HG03460 (cell line): Measurements from ENCODE around the gene RHBDD1.
A peak's percentile ranks its signal among the peaks of the same experiment; 100 is the strongest.
"Not testable (repeated sequence)": the region's sequence is repeated elsewhere in the genome, so short reads cannot be mapped to it uniquely, and the experiment has no call there.

ENCODE experiments used
- ATAC-seq: cut with Tn5 transposase; IDR thresholded peaks from one replicate; pipeline ENCODE4 v1.9.1; 2021; ENCODE audit not compliant: unreplicated experiment

Gene RHBDD1

GRCh38 chr2:226839951-226840350 lies 4.1 kb downstream of the RHBDD1 start:
- ATAC-seq: no peak

- ATAC-seq: not testable (repeated sequence)
Observed at GRCh38 chr2:226843001-226843400, 7.1 kb downstream of the RHBDD1 start.

DNA sequence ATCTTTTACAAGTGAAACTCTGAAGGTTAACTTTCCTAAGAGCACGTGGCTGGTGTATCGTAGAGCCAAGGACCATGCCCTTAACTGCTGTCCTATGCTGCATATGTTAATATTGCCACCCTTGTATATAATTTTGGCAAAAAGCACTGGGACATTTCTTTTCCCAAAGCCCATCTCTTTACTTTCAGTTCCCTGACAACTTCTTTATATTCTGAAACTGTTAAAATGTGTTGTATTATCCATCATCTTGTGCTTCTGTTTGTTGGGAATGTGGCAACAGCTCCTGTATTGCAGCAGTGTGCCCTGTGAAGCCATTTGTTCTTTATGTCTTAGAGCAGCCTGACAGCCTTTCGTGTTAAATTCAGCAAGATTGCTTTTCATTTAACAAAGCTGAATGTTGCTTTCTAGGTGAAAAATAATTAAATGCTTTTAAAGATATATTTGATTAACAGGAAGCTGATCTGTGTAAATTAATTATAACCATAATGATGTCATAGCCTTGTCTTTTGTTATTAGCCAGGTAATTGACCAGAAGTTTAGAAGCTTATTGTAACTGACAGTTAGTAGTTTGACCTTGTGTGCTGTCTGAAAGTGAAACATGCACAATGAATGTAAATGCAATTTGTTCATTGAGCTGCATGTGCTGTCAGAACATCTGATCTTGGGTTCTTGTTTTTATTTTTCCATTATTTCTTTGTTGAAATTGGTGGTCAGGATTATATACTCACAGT lies 9.7 kb downstream of the RHBDD1 start:
- ATAC-seq: no peak

DNA sequence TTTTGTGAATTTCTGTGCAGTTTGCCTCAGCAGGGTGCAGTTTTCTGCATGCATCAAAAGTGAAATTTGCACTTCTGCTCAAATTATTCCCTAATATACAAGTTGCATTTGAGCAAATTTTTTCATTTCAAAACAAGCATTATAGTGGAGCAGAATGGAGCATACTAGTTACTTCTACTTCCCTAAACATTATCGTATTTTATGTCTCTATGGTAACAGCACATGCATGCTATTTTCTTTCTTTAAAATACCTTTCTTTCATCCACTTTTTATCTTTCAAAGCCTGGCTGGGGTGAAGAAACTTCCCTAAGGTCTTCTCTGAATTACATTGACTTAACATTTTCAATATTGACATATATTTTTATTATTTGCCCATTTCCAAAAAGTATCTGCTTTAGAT lies 11.2 kb downstream of the RHBDD1 start:
- ATAC-seq: no peak

DNA sequence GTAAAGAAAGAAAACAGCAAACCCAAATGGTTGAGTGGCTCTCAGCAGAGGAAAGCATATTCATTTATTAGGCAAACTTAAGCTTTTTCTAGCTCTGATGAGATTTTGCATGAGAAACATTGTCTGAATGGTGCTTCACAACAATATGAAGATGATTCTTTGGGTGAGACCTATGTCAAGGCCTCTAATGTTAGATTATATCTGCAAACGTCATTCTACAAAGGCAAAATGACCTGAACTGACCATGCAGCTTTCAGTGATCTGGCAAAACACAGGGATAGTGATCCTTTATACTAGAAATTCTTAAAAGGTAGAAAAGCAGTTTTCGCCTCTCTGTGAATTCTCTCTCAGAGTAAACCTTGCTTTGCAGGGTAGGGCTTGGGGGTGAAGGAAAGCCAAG lies 11.7 kb downstream of the RHBDD1 start:
- ATAC-seq: no peak

GRCh38 chr2:226849349-226849748 lies 13.5 kb downstream of the RHBDD1 start:
- ATAC-seq: no peak

GRCh38 chr2:226850024-226850423 lies 14.2 kb downstream of the RHBDD1 start:
- ATAC-seq: no peak

DNA sequence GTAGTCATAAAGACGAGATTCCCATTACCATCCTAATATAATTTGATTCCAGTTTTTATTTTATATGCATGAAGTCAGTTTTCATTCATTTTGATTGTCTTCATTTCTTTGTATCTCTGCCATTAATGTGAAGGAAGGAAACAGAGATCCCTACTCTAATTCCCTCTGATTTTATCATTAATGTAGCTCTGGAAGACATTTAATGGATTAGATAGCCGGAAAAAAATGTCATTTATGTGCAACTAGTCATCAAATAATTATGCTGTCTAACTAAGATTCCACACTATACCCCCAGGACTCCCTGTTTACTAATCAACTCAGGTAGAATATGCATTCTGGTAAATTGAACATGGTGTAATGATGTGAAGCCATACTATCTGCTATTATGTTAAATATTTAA lies 19.9 kb downstream of the RHBDD1 start:
- no peak for ATAC-seq

GRCh38 chr2:226860087-226860486 lies 24.2 kb downstream of the RHBDD1 start:
- peak; percentile 64 for ATAC-seq

DNA sequence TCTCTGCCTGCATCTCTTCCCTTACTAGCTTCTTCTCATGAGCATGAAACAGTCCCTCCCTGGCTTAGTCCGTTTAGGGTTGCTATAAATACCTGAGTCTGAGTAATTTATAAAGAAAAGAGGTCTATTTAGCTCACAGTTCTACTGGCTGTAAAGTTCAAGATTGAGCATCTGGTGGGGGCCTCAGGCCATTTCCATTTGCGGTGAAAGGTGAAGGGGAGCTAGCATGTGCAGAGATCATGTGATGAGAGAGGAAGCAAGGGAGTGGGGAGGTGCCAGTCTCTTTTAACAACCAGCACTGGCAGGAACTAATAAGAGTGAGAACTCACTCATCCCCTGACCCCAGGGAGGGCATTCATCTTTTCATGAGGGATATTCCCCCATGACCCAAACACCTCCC lies 26.8 kb downstream of the RHBDD1 start:
- peak; percentile 56 for ATAC-seq

GRCh38 chr2:226865273-226865672 lies 29.4 kb downstream of the RHBDD1 start:
- no peak for ATAC-seq

DNA sequence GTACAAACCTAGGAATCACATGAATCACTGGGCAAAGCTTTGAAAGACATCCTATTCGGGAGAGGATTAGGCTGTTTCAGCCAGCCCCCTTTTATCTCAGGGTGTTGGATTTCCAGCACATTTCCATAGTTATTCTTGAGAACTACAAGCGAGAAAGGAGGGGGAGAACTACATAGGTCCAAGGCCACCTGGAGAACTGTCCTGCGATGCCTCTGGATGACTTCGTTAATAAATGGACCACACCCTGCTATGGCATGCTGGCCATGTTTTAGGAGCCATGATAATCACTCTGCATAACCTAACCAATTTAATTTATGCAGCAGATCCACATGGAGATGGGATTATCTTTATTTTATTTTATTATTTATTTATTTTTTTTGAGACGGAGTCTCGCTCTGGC lies 29.9 kb downstream of the RHBDD1 start:
- no peak for ATAC-seq

DNA sequence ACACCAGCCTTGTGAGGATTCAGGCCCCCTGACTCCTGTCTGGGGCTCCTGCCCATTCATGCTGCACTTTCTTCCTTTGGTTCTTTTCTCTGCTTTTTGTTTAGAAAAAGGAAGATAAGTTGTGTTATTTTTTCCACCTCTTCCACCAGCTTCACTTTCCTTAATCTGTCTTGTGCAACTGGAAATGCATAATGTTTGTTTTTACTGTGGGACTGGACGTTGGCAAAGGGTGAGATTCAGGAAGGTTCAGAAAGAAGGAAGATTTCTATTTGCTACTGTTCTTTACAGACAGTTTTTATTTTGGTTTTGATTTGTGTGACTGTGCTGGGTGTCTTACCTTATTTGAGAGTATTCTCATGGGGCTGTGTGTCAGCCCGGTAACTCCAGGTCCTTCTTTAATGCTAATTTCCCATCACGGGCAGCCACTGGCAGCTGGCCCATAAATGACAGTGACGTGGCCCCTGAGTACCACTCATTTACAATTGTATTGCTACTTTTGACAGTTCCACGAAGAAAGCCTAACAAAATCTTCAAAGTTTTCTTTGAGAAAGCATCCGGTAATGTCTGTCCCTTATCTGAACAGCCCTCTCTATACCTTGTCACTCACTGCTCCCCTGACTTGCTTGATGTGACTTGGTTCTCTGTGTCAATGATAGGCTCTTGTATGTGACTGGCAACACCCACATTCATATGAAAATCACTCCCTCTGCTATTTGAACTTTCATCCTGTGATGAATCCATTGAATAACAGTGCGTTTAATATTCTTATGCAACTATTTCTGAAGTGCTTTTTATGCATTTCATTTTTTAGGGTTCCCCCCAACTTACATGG lies 32.7 kb downstream of the RHBDD1 start:
- no peak for ATAC-seq

- no peak for ATAC-seq
Observed at GRCh38 chr2:226869371-226869770, 33.5 kb downstream of the RHBDD1 start.

DNA sequence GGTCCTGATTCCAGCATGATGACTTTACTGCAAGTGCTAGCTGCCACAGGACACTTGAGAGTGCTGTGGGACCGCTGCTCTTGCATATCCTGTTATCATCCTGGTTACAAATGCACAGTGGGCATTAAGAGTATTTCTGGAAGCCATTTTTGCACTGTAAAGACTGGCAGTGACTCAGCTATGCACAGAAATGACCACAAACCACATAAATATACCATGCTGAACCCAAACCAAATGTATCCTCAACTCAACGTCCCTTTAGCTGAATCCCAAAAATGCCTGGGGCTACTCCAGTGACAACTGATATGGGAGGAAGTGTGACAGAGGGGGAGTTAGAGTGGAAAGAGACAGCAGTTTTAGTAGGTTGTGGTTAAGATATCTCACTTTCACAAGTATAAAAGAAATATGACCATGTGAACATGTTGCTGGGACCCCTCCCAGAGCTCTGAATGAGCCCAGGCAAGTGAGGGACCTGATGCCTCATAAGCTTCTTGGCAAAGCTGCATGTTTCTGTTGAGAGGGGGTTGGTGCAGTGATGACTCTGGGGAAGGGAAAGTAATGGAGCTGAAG lies 37.3 kb downstream of the RHBDD1 start:
- peak; percentile 48 for ATAC-seq

GRCh38 chr2:226873826-226874225 lies 38.0 kb downstream of the RHBDD1 start:
- no peak for ATAC-seq

DNA sequence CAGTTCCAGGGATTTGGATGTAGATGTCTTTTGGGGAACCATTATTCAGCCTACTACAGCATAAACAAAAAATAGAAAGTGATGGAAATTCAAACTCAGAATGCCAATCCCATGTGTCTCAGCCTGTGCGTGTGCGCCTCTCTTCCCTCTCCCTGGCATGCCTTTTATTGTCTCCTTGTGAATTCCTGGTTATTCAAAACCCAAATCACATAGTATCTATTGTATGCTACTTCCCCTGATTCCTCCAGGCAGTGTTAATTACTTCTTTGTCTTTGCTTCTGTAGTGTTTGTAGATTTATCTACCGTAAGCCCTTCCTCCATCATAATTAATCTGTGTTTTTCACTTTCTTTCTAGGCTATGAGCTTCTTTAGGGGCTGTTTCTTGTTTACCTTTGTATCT lies 38.9 kb downstream of the RHBDD1 start:
- ATAC-seq: no peak

- peak; percentile 59 for ATAC-seq
Observed at GRCh38 chr2:226875438-226876225, 39.8 kb downstream of the RHBDD1 start.

GRCh38 chr2:226877491-226877890 lies 41.6 kb downstream of the RHBDD1 start:
- ATAC-seq: no peak

- no peak for ATAC-seq
Observed at GRCh38 chr2:226881287-226881686, 45.4 kb downstream of the RHBDD1 start.

DNA sequence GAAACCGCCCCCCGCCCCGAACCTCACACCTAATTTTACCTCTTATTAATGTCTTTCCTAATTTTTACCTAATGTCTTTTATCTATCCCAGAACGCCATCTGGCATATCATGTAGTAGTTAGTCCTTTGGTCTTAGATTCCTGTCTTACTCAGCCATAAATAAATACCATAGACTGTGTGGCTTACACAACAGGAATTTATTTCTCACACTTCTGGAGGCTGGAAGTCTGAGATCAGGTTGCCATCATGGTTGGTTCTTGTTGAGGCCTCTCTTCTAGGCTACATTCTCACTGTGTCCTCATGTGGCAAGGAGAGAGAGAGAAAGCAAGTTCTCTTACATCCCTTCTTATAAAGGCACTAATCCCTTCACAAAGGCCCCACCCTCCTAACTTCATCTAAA lies 46.8 kb downstream of the RHBDD1 start:
- ATAC-seq: no peak
